GM19324 (cell line): ENCODE data around the gene F2R.
"Not testable (repeated sequence)": the region's sequence is repeated elsewhere in the genome, so short reads cannot be mapped to it uniquely, and the experiment has no call there.

Experiments
- ATAC-seq: cut with Tn5 transposase; IDR thresholded peaks from one replicate; pipeline ENCODE4 v1.9.1; 2021; ENCODE audit warnings: mild to moderate bottlenecking, moderate library complexity; ENCODE audit not compliant: unreplicated experiment, low FRiP score

Gene F2R

DNA sequence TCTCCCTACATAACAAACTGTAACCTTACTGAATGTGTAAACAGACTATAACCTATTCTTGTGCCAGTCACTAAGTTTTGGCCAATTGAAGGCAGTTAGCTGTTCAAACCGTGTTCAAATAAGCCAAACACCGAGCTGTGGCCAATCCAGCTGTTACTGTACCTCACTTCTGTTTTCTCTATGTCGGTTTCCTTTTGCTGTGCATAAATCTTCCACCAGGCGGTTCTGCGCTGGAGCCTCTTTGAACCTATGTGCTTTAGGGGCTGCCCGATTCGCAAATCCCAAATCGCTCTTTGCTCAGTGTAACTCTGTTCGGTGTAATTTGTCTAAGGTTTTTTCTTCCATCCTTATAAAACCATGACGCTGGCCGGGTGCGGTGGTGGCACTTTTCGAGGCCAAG is 31.8 kb downstream of the F2R start:
- no peak for ATAC-seq

DNA sequence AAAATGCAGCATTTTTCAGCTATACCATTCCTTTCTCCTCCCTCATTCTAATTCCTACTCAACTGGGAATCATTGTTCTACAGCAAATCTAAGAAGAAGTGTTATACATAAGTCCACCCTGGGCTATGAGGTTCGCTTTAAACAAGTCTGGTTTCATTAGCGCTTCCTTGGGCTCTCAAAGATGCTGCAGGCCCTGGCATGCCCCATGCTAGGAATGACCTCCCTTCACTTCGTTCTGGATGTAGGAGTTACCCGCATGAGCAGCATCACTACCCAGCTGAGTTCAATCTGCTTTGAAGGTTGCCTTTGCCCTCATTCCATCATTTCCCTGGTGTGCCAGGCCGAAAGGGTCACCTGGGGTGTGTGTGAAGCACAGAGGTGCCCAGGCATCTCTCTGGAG is 35.4 kb downstream of the F2R start:
- ATAC-seq: no peak

DNA sequence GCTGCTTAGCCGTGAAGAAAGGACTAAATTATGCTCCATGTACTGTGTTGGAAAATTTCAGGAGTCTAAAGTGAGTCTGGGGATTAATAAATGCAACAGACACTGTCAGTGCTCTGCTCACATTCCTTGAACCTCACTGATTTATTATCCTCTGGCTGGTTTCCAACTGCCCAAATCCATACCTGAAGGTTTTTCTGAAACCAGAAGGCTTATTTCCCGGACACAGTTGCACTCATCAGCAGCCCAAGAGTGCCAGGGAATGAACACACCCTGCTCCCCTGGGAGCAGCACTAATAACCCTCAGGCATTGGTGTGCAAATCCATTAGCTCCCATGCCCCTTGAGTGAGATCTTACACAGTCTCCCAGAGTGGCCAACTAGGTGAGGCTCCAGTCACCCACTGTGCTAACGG is 38.7 kb downstream of the F2R start:
- ATAC-seq: no peak

DNA sequence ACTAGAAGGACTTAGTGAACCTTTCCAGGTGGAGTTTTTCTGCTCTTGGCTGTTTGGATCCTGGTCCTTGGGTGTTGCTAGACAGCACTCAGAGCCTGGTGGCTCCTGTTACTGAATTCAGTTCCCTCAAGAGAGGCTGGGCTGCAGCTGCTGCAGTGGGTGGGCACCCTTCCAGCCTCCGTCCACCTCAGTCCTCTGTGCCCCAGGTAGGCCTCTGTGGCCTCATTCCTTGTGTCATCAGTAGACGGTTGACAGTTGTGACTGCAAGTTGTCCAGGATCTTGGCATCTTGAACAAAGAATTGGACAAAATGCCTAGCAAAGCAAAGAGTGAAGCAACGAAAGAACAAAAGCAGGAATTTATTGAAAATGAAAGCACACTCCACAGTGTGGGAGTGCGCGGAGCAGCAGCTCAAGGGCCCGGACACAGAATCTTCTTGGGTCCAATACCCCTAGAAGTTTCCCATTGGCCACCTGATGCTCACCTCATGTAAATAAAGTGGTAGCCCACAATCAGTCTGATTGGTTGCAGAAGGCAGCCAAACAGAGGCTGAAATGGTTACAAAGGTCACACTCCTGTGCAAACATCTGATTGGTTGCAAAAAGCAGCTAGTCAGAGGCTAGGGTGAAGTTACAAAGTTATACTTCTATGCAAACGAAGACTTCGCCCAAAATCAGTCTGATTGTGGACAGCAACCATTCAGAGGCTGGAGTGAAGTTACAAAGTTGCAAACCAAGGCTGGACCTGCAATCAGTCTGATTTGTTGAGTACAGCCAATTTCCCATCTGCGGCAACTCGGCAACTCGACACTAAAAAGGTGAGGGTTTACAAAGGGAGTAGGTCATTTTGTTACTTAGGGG is 40.1 kb downstream of the F2R start:
- ATAC-seq: no peak

DNA sequence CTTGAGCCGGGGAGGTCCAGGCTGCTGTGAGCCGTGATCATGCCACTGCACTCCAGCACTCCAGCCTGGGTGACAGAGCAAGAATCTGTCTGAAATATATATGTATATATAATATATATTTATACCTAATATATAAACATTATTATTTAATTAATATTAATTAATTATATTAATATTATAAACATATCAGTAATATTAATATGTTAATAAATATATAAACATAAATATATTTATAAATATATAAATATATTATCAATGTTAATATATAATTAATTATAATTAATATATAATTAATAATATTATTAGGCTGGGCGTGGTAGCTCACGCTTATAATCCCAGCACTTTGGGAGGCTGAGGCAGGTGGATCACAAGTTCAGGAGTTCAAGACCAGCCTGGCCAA is 41.1 kb downstream of the F2R start:
- no peak for ATAC-seq

DNA sequence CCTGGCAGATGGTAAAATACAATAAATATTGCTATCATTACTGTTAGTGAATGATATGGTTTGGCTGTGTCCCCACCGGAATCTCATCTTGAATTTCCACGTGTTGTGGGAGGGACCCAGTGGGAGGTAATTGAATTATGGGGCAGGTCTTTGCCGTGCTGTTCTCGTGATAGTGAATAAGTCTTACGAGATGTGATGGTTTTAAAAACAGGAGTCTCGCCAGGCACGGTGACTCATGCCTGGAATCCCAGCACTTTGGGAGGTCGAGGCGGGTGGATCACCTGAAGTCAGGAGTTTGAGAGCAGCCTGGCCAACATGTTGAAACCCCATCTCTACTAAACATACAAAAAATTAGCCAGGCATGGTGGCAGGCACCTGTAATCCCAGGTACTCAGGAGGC is 45.2 kb downstream of the F2R start:
- not testable (repeated sequence) for ATAC-seq

DNA sequence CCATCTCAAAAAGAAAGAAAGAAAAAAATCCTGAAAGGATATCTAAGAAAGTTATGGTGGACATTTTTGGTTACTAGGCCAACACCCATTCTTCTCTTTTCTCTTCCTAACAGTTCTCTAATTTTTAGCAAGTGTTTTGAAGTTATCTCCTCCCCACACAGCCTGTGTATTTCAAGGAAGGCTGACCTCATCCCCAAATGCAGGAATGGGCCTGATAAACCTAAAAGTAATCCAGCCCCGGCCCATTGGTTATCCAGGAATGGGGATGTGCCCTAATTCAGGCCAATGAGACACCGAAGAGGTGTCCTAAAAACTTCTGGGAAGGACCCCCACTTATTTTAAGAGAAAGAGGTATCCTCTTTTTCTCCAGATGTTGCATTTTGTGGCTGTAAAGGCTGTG is 46.6 kb downstream of the F2R start:
- ATAC-seq: no peak

DNA sequence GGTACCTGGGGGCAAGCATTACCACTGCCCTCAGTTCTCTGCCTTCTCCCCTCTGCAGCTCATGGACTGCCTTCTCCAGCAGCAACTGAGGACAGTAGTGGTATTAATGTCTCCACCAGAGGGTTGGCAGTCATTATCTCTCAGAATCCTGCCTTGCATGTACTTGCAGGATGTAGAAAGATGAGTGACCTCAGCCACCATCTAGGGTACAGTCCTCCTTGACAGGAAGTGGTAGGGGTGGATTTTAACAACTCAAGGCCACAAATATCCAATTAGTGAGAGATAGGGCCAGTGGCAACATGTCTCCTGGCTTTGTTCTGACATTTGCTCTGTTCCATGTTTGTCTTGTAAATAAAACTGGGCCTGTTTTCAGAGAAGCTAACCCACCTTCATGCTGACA is 47.2 kb downstream of the F2R start:
- ATAC-seq: no peak

DNA sequence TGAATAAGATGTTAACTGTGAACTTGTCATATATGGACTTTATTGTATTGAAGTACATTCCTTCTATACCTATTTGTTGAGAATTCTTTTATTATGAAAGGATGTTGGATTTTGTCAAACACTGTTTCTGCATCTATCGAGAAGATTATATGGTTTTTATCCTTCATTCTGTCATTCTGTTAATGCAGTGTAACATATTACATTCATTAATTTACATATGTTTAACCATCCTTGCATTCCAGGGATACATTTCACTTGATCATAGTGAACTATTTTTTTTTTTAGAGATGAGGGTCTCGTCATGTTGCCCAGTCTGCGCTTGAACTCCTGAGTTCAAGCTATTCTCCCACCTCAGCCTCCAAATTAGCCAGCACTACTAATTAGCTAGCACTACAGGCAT is 48.4 kb downstream of the F2R start:
- no peak for ATAC-seq

DNA sequence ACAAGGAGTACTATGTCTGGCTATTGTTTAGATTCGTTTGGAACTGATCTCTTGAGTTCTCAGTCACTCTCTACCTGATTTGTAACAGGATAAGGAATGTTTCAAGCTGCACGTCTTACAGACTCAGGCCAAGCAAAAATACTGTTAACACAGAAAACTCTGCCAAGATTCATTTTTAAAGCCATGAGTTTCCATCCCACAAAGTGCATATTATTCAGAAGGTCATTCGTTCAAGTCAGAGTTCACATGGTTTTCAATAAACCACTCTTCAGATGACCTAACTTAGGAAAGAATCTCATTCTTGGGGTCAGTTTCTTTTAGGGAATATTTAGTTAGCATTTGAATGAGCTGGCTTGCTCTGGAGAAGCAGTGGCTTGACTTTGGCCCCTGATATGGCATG is 49.3 kb downstream of the F2R start:
- no peak for ATAC-seq

DNA sequence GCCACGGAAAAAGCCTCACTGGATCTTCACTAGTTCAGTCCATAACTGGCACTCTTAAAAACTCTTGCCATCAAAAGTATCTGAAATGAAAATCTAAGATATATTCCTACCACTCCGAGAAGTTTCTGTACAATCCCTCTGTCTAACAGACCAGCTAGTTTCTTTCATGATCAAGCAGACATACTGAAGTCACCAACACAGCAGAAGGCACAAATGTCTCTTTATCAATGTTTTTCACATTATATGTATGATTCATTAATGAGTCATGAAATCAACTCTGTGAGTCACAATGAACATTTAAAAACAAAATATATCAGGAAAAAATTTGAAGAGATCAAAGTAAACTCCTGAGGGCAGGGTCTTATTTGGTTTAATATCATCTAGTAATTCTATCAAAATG is 50.8 kb downstream of the F2R start:
- ATAC-seq: no peak

DNA sequence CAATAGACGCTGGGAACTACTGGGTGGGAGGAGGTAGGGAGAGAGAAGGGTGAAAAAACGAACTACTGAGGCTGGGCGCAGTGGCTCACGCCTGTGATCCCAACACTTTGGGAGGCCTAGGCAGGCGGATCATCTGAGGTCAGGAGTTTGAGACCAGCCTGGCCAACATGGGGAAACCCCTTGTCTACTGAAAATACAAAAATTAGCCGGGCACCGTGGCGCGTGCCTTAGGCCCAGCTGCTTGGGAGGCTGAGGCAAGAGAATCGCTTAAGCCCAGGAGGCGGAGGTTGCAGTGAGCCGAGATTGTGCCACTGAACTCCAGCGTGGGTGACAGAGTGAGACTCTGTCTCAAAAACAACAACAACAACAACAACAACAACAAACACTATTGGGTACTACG is 55.1 kb downstream of the F2R start:
- not testable (repeated sequence) for ATAC-seq

DNA sequence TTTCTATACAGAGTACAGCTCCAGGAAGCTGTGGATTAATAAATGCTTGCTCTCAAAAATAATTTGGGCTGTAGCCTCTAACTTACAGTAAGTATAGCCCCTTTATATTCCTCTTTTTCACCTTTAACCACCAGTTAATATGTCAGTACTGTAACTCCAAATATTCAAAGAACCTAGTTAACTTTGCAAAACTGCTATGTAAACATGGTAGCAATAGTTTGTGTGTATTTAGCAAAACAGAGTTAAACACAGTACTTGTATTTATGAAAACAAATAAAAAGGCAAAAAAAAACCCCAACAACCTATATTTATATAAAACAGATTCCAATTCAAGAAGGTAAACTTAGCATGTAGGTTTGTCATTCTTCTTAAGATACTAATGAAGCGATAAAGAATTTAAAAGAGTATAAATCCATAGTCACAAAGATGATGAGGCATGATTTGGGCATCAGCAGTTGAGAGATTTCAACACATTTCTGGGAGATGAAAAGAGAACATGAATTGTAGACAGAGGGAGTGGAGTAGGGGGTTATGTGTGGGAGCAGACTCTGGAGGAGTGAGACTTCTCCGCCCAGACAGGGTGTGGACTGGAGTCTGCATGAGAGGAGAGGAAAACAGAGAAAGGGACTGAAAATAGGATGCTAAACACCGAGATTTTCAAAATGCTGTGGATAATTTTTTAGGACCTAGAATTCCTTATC is 55.9 kb downstream of the F2R start:
- no peak for ATAC-seq

DNA sequence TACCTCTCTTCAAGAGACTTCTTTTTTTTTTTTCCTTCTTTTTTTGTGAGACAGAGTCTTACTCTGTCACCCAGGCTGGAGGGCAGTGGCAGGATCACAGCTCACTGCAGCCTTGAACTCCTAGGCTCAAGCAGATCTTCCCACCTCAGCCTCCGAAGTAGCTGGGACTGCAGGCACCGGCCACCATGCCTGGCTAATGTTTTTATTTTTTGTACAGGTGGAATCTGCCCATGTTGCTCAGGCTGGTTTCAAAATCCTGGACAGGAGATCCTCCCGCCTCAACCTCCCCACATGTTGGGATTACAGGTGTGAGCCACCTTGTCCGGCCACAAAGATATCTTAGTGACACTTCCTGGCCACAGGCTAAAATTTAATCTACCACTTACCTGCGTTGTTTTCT is 60.0 kb downstream of the F2R start:
- ATAC-seq: no peak

DNA sequence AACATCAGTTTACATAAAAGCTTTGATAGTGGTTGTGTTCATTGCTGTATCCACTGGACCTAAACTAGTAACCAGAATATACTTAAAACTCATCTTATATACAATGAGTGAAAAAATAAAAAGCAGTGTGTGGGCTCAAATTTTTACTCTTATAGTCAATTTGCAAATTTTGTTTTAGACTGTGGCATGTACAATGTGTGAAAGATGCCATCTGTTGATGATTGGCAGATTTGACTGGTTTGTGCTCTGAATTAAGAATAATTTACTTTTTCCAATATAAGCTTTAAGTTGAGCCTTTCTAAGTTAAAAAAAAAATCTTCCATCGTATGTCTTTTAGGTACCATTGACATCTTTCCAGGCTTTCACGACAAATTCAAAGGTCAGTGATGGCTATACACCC is 60.5 kb downstream of the F2R start:
- ATAC-seq: no peak

DNA sequence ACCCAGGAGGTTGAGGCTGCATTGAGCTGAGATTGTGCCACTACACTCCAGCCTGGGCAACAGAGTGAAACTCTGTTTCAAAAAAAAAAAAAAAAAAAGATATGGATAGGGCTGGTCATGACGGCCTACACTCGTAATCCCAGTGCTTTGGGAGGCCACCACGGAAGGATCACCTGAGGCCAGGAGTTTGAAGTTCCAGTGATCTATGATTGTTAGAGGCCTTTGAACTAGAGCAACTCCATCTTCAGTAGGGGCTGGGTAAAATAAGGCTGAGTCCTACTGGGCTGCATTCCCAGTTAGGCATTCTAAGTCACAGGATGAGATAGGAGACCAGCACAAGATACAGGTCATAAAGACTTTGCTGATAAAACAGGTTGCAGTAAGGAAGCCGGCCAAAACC is 64.7 kb downstream of the F2R start:
- not testable (repeated sequence) for ATAC-seq

DNA sequence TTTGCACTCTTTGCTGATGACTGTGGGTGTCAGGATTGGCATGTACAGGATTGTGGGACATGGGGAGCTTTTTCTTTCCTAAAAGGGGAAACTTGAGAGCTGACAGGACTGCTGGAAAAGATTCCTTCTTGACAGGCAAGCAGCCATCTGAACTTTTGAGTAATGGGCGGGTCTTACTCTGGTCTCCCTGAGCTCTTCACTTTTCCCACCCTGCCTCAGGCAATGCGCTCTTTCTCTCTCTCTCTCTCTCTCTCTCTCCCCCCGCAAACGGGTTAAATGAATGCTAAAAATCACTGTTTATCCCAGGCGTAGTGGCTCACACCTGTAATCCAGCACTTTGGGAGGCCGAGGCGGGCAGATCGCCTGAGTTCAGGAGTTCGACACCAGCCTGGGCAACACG is 65.8 kb downstream of the F2R start:
- ATAC-seq: no peak

DNA sequence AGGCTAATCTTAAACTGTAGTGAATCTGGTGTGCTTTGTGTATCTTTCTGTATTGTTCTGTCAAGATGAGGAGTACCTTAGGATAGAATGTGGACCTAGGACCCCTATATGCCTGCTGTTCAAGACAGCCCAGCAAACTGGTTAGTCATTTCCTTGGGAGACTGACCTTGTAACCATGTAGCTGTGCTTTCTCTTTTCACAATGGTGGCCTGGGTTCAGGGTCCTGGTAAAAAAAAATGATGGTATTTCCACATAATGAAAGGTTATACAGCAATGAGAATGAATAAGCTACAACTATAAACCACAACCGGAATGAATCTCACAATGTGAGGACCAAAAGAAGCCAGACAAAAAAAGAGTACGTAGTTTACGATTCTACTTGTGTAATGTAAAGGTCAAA is 66.5 kb downstream of the F2R start:
- no peak for ATAC-seq
